GM10847 (cell line): ENCODE results near the gene KCTD16.

Source experiments
- POLR2A ChIP-seq: IDR thresholded peaks from 2 replicates; pipeline ENCODE4 v1.6.1; 2011; ENCODE audit not compliant: insufficient read length; ENCODE audit errors: extremely low read depth

KCTD16 gene

DNA sequence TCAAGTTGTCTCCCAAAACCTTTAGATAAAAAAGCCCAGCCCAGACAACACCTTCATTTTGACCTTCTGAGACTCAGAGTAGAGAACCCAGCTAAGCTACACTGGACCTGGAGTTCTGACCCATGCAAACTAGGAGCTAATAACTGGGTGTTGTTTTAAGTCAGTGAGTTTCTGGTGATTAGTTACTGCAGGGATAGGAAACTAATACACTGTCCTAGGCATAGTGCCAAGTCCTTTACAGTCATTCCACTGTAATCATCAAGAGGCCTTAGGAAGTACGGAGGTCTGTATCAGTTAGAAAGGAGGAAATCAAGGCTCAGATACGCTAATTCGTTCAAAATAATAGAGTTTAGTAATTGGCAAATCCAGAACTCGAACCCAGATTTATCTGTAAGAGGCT, 197.9 kb downstream of the KCTD16 start:
- TF ChIP-seq POLR2A = no peak

DNA sequence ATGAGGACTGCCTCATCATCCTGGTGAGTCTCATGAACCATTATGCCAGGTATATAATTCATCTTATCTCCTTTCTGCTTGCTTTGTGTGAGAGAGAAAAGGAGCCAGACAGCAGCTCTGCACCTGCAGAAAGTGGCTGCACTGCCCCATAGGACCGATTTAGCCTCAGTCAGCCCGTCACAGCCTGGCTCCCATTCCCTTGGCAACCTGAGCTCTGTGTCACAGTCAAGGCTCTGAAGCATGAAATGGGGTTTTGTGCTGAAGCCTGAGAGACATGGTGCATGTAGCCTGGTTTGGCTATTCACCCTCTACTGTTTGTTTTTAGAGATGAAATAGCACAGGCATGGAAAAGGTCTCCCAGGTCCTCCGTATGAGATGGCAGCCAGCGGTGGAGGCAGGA, 198.3 kb downstream of the KCTD16 start:
- no peak for TF ChIP-seq POLR2A

GRCh38 chr5:144370273-144370672, 199.6 kb downstream of the KCTD16 start:
- no peak for TF ChIP-seq POLR2A

DNA sequence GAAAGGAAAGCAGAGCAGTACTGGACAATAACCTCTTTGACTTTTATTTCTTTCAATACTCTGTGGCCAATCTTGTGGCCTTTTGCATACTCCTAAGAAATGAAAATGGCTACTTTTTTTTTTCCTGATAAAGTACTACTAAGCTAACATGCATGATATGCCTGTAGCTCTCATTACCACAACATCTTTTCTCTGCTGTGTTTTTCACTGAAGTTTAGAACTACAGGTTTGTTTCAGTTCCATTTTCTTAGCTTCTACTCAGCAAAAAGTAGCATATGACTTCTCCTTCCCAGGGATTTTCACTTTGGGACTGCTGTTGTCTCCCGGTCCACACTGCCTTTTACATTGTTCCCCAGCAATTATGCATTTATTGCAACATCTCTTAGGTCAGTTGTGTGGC, 204.0 kb downstream of the KCTD16 start:
- TF ChIP-seq POLR2A = no peak

DNA sequence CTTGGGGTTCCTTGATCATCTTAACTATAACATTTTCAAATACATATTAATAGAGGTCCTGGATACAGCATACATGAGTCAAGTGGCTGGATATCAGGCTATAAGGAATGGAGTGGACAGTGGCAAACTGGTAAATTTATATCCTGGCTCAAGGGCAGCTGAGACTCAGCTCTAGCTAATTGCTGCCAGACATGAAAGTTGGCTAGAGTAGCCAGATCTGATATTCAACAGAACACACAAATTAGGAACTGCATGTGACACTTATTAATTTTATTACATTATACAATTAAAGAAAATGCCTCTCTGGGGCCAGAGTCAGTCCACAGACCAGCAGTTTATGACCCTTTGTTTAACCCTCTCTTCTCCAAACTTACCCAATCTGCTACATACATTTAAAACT, 206.5 kb downstream of the KCTD16 start:
- TF ChIP-seq POLR2A = no peak

- TF ChIP-seq POLR2A = no peak
Observed at GRCh38 chr5:144378681-144379080, 208.0 kb downstream of the KCTD16 start.

- no peak for TF ChIP-seq POLR2A
Observed at GRCh38 chr5:144385597-144385996, 214.9 kb downstream of the KCTD16 start.

DNA sequence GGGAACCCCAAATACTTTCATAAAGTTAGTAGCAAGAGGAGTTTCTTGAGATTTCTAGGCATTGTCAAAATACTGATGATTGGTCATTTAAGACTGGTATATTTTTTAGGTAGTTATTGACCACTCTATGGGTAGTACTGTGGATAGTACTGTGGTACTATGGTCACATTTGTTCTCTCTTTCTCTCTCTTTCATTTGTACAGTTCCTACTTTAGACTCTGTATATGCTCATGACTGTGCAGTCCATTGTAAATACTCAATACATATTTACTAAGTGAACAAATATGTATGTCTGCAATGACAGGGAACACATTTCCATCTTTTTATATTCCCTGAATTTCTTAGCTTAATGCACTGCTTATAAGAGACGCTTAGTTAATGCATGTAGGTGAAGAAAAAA, 215.6 kb downstream of the KCTD16 start:
- TF ChIP-seq POLR2A = no peak

GRCh38 chr5:144390133-144390532, 219.5 kb downstream of the KCTD16 start:
- TF ChIP-seq POLR2A = no peak

DNA sequence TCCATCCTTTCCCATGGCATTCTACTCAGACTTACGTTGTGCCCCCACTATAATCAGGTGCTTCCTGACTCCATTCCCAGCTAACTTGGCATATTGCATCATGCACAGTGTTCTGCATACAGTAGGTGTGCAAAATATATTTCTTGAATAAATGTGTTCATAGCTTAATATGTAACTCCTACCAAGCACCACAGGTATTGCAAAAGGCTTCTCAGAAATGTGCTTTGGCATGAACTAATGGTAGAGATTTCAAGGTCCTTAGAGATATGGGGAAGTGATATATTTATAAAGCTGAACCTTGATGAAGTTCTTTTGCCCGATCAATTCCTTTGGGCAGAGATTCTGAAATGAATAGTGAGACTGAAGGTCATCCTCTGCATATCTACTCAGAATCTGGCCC, 220.4 kb downstream of the KCTD16 start:
- no peak for TF ChIP-seq POLR2A

DNA sequence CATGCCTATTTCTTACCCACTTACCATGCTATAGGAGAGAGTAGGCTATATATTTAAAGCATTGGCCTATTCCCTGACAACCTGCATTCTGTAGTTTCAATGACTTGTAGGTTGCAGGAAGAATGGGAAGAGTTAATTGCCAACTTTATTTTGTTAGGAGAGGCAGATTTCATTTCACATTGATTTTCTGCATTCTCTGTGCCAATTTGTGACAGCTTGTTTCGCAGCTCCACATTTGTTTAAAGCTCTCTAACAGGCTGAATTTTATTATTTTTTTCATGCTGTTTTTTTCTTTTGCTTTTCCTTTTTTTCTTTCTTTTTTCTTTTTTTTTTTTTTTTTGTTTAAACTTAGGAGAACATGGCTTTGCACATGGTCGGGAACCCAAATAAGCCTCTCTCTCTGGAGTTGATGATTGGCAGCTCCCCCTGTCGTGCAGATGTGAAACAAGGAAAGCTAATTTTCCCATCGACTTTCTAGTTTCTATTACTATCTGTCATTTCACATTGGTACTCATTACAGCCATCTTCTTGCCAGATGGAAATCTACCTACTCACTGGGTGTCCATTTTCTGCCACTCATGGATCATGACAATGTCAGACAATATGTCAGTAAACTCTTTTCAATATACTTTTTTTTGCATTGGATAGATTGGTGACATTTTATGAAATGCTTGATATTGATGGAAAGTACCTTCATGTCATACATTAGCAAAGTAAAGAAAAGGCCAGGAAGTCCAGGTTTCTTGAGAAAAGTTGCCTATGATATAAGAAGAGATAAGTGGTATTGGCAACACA, 223.2 kb downstream of the KCTD16 start:
- no peak for TF ChIP-seq POLR2A

- TF ChIP-seq POLR2A = no peak
Observed at GRCh38 chr5:144395704-144396103, 225.0 kb downstream of the KCTD16 start.

GRCh38 chr5:144403058-144403457, 232.4 kb downstream of the KCTD16 start:
- TF ChIP-seq POLR2A = no peak

- TF ChIP-seq POLR2A = no peak
Observed at GRCh38 chr5:144403817-144404420, 233.2 kb downstream of the KCTD16 start.

GRCh38 chr5:144404672-144405071, 234.0 kb downstream of the KCTD16 start:
- TF ChIP-seq POLR2A = no peak

- no peak for TF ChIP-seq POLR2A
Observed at GRCh38 chr5:144405991-144406390, 235.3 kb downstream of the KCTD16 start.

DNA sequence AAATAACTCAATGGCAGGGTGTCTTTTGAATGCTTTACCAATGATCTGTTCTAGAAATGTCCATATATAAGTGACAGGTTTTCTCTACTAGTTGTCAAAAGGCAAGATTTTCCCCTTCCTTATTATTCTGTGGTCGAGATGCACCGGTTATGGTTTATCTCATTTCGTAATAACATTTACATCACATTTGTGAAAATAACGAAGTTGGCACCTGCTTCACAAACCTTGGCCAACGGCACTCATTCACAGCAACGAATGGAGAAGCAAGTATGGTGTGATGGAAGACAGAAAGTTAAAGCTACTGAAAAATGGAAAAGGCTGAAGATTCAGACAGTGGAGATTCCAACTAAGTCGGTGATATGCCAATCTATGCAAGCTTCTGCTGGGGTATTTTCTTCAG, 235.8 kb downstream of the KCTD16 start:
- TF ChIP-seq POLR2A = no peak
